Right cardiac atrium (tissue), 5 donors: ENCODE measurements around the gene CARS2. TPM values are rescaled to one million over a fixed set of nuclear protein-coding genes. Genes with fewer than 3 reads are reported as not detected.
"Not testable (repeated sequence)": the region's sequence is repeated elsewhere in the genome, so short reads cannot be mapped to it uniquely, and the experiment has no call there.

Experiments
- ATAC-seq, 2 donors: fragments of 200-7000 bp; cut with Tn5 transposase; one replicate each; pipeline versions ENCODE4 v1.8.0 to v1.9.1; 2020; ENCODE audit warnings: moderate library complexity in 2 of 2, mild to moderate bottlenecking in 1 of 2
- DNase-seq, 3 donors: peaks; one replicate each; pipeline ENCODE4 v3.0.0-alpha.2; 2020
- H3K27ac ChIP-seq: one replicate; pipeline ENCODE4 v1.5.1; 2013; ENCODE audit warnings: mild to moderate bottlenecking, low read length, control low read depth, moderate library complexity
- H3K27me3 ChIP-seq: one replicate; pipeline ENCODE4 v1.6.1; 2013; ENCODE audit not compliant: control insufficient read depth, insufficient read depth
- H3K4me1 ChIP-seq: one replicate; pipeline ENCODE4 v1.6.1; 2013; ENCODE audit warnings: low read length; ENCODE audit not compliant: control insufficient read depth, insufficient read depth
- H3K4me3 ChIP-seq: one replicate; pipeline ENCODE4 v1.5.1; 2013; ENCODE audit warnings: low read length, control low read depth
- H3K9me3 ChIP-seq: one replicate; pipeline ENCODE4 v1.6.1; 2013; ENCODE audit warnings: low read length; ENCODE audit not compliant: control insufficient read depth
- WGBS: extraction: QIAGEN DNeasy Blood & Tissue Kit; methylation state at CpG from one replicate; pipeline ENCODE4 v1.1.7; 2013; 5-methylcytosine and 5-hydroxymethylcytosine counted together
- intact Hi-C, 4 donors: fragments of 100-400 bp; cut with DNase I; formaldehyde crosslinking; loops; one replicate each; pipeline versions ENCODE4 v1.11.0 to v1.14.0; 2022 to 2023
- polyA plus RNA-seq: library from polyadenylated mRNA; stranded (reverse); fragments of 200-250 nt; gene quantifications from one replicate; pipeline ENCODE4 v1.2.3, GENCODE V29; 2013
- total RNA-seq, 4 donors: library from RNA; stranded (reverse); fragmentation: NEBNext Ultra II Directional; extraction: Animal tissue kit (Norgen Biotek cat#: 25700); gene quantifications; one replicate each; pipeline ENCODE4 v1.2.1, GENCODE V29; 2021
- donor health status: healthy with polysubstance abuse.
- donor health status: DM: no; HTN: yes; CAD: no.
- donor health status: DM: no; HTN: no; CAD: no.
- donor health status: DM: no; HTN: yes; CAD: no; lungs with severe emphysema.
- donor health status: DM: yes; HTN: yes; CAD: no.

CARS2 gene
- total and polyA plus RNA-seq, 5 donors: 36.5 to 51.0 (median 37.8) TPM

DNA sequence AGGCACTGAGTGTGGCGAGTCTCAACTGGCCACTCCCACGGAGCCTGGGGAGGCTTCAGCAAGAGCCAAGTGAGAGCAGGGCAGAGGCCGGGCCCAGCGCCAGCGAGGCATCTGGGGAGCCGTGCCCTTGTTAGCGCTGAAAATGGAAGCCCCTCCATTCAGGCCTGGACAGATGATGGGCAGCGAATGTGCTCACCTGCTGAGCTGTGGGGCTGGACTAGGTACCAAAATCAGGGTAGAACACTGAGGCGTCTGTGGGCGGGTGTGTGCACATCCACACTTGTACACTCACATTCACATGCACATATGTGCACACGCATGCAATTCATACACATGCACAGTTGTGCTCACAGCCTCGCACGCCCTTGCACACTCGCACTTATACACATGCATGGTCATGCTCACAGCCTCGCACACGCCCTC, 69.9 kb downstream of the CARS2 start:
- H3K27me3 ChIP-seq: no peaks in the 10 kb centered on the region
- ATAC-seq (no peak), DNase-seq (peak in 1 of 3 donors; percentile 48)
- 90% methylated on average over 16 of the region's 16 CpGs for WGBS
- H3K4me3 ChIP-seq: no peak overlapping the region
- no peak overlapping the region for H3K27ac ChIP-seq
- intact Hi-C loops: no loop called here
- no peaks in the 10 kb centered on the region for H3K9me3 ChIP-seq
- no peaks in the 10 kb centered on the region for H3K4me1 ChIP-seq

- H3K9me3 ChIP-seq: no peaks in the 10 kb centered on the region
- DNase-seq (peak in 1 of 3 donors; percentile 36), ATAC-seq (no peak)
- H3K27me3 ChIP-seq: no peaks in the 10 kb centered on the region
- no peak overlapping the region for H3K27ac ChIP-seq
- no peaks in the 10 kb centered on the region for H3K4me1 ChIP-seq
- intact Hi-C loops: no loop called here
- 85% methylated on average over 19 of the region's 19 CpGs for WGBS
- no peak overlapping the region for H3K4me3 ChIP-seq
Observed at GRCh38 chr13:110635405-110636002, 70.4 kb downstream of the CARS2 start.

GRCh38 chr13:110634558-110634957, 71.4 kb downstream of the CARS2 start:
- Histone ChIP-seq H3K27ac (no peak overlapping the region), H3K4me3 (no peak overlapping the region), H3K27me3 (no peaks in the 10 kb centered on the region), H3K9me3 (no peaks in the 10 kb centered on the region), H3K4me1 (no peaks in the 10 kb centered on the region)
- no peak for ATAC-seq
- DNase-seq: peak in 1 of 3 donors; percentile 37
- intact Hi-C loops: no loop called here
- 93% methylated on average over 19 of the region's 19 CpGs for WGBS

DNA sequence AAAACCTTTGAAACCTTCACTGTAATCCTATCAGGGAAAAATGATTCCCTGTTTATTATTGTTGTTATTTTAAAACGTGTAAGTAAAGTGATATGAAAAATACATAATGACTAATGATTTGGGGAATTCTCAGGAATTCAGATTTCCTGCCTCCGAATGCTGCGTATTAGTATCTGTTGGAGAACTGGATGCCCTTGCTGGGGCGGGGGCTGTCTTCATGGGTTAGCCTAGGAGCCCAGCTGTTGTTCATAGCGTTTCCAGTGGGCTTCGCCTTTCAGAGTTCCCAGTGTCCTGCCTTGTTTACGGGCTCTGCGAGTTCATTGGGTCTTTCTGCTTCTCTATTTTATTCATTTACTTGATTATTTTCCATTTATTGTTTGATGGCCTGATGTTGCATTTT, 72.1 kb downstream of the CARS2 start:
- no peak overlapping the region for H3K4me3 ChIP-seq
- H3K9me3 ChIP-seq: no peaks in the 10 kb centered on the region
- no peak overlapping the region for H3K27ac ChIP-seq
- no peaks in the 10 kb centered on the region for H3K27me3 ChIP-seq
- DNase-seq: no peak
- ATAC-seq: no peak
- 88% methylated on average over 8 of the region's 8 CpGs for WGBS
- intact Hi-C loops: no loop called here
- no peaks in the 10 kb centered on the region for H3K4me1 ChIP-seq

DNA sequence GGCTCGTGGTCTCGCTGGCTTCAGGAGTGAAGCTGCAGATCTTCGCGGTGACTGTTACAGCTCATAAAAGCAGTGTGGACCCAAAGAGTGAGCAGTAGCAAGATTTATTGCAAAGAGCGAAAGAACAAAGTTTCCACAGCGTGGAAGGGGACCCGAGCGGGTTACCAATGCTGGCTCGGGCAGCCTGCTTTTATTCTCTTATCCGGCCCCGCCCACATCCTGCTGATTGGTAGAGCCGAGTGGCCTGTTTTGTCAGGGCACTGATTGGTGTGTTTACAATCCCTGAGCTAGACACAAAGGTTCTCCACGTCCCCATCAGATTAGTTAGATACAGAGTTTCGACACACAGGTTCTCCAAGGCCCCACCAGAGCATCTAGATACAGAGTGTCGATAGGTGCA, 73.7 kb downstream of the CARS2 start:
- 93% methylated on average over 15 of the region's 15 CpGs for WGBS
- H3K4me1 ChIP-seq, H3K9me3 ChIP-seq, H3K27ac ChIP-seq, H3K27me3 ChIP-seq, ATAC-seq, DNase-seq, intact Hi-C loops, H3K4me3 ChIP-seq: not testable (repeated sequence)

DNA sequence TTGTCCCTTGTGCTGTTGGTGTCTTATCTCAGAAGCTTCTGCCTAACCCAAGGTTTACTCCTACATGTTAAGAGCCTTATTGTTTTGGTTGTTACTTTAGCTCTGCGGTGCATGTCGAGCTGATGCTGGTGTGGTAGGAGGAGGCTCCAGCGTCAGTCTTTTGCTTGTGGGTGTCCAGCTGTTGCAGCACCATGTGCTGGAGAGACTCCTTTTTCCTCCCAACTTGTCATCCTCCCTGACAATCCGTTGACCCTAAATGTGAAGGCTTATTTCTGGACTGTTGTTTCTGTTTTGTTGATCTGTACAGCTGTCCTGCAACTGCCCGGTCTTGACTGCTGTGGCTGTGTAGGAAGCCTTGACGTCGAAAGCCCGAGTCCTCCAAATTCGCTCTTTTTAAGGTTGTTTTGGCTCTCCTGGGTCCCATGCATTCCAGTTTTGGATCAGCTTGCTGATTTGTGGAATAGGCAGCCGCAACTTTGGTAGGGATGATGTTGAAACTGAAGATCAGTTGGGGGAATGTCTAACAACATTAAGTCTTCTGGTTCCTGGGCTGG, 75.3 kb downstream of the CARS2 start:
- intact Hi-C loops: no loop called here
- no peak overlapping the region for H3K4me3 ChIP-seq
- DNase-seq: peak in 1 of 3 donors; percentile 41
- 70% methylated on average over 10 of the region's 10 CpGs for WGBS
- H3K27ac ChIP-seq: no peak overlapping the region
- H3K4me1 ChIP-seq: no peaks in the 10 kb centered on the region
- ATAC-seq: peak in 1 of 2 donors; percentile 47
- no peaks in the 10 kb centered on the region for H3K27me3 ChIP-seq
- no peaks in the 10 kb centered on the region for H3K9me3 ChIP-seq

- no peak overlapping the region for H3K27ac ChIP-seq
- 81% methylated on average over 7 of the region's 7 CpGs for WGBS
- H3K27me3 ChIP-seq: no peaks in the 10 kb centered on the region
- no peak overlapping the region for H3K4me3 ChIP-seq
- DNase-seq (no peak), ATAC-seq (no peak)
- H3K9me3 ChIP-seq: no peaks in the 10 kb centered on the region
- H3K4me1 ChIP-seq: no peaks in the 10 kb centered on the region
- intact Hi-C loops: no loop called here
Observed at GRCh38 chr13:110629735-110630134, 76.2 kb downstream of the CARS2 start.

DNA sequence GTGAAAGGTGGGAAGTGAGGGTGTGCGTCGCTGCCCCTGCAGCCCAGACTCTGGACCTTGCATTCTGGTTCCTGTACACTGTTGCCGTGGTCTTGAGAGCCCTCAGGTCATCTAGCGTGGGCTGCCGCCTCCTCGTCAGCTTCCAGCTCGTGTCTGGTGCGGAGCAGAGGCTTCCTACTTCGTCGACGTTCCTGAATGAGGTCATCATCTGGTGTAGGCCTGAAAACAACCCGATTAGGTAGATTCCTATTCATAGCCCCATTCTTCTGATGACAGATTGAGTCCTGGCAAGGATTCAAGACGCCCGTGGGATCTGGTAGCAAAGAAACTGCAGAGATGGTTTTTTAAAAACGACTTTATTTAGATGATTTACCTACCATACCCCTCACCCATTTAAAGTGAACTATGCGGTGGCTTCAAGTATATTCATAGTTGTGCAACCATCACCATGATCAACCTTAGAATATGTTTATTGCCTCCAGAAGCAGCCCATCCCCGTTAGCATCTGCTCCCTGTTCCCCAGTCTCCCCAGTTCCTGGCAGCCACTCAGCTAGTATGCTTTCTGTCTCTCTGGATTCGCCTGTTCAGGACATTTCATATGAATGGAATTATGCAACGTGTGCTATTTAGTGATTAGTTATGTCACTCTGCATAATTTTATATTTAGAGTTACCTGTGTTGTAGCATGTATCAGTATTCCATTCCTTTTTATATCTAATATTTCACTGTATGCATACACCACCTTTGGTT, 76.8 kb downstream of the CARS2 start:
- Histone ChIP-seq H3K4me1 (no peaks in the 10 kb centered on the region), H3K27ac (no peak overlapping the region), H3K9me3 (no peaks in the 10 kb centered on the region), H3K4me3 (no peak overlapping the region), H3K27me3 (no peaks in the 10 kb centered on the region)
- 75% methylated on average over 19 of the region's 19 CpGs for WGBS
- peak in 1 of 3 donors; percentile 42 for DNase-seq
- intact Hi-C loops: no loop called here
- no peak for ATAC-seq

DNA sequence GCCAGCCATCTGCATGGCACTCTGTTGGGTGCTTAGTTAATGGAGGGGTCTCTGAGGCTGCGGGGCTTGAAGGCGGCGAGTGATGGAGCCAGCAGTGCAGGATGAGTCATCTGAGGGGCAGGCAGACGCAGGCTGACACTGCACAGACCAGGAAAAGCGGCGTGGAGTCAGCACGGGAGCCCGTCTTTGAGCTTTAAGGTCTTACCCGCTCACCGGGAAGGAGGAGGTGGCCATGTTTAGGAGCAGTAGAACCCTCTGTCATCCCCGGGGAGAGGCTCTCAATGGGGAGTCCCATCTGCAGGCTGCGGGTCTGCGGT, 77.5 kb downstream of the CARS2 start:
- peak; percentile 38 to 58 for ATAC-seq
- intact Hi-C loops: no loop called here
- Histone ChIP-seq H3K9me3 (no peaks in the 10 kb centered on the region), H3K27me3 (no peaks in the 10 kb centered on the region), H3K4me3 (no peak overlapping the region), H3K27ac (no peak overlapping the region), H3K4me1 (no peaks in the 10 kb centered on the region)
- 74% methylated on average over 13 of the region's 13 CpGs for WGBS
- peak in 1 of 3 donors; percentile 47 for DNase-seq

- DNase-seq (peak in 1 of 3 donors; percentile 40), ATAC-seq (peak; percentile 22 to 32)
- intact Hi-C loops: no loop called here
- 79% methylated on average over 12 of the region's 12 CpGs for WGBS
- Histone ChIP-seq H3K4me3 (no peak overlapping the region), H3K9me3 (no peaks in the 10 kb centered on the region), H3K27me3 (no peaks in the 10 kb centered on the region), H3K4me1 (no peaks in the 10 kb centered on the region), H3K27ac (no peak overlapping the region)
Observed at GRCh38 chr13:110627761-110628476, 78.0 kb downstream of the CARS2 start.

GRCh38 chr13:110627351-110627750, 78.6 kb downstream of the CARS2 start:
- H3K4me3 ChIP-seq: no peak overlapping the region
- no peaks in the 10 kb centered on the region for H3K27me3 ChIP-seq
- no peak for ATAC-seq
- DNase-seq: no peak
- 84% methylated on average over 8 of the region's 8 CpGs for WGBS
- H3K9me3 ChIP-seq: no peaks in the 10 kb centered on the region
- no peaks in the 10 kb centered on the region for H3K4me1 ChIP-seq
- intact Hi-C loops: no loop called here
- H3K27ac ChIP-seq: no peak overlapping the region
